Right lung (tissue), 5 donors: ENCODE measurements around the gene MAP3K5. TPM values are rescaled to one million over a fixed set of nuclear protein-coding genes. Genes with fewer than 3 reads are reported as not detected.
"Not testable (repeated sequence)": the region's sequence is repeated elsewhere in the genome, so short reads cannot be mapped to it uniquely, and the experiment has no call there.

Experiments
- DNase-seq, 2 donors: peaks; one replicate each; pipeline ENCODE4 v3.0.0-alpha.2; 2013
- polyA plus RNA-seq, 5 donors: library from polyadenylated mRNA; unstranded; fragments of 120-200 nt; gene quantifications; one replicate each; pipeline versions ENCODE4 v1.2.1 to v1.2.3, GENCODE V29; 2013; ENCODE audit warnings: inconsistent platforms in 1 of 5, low replicate concordance in 1 of 5; ENCODE audit not compliant: insufficient read length in 5 of 5, insufficient read depth in 1 of 5

MAP3K5 gene
- polyA plus RNA-seq, 5 donors, result 6.0 to 7.4 (median 7.0) TPM

DNA sequence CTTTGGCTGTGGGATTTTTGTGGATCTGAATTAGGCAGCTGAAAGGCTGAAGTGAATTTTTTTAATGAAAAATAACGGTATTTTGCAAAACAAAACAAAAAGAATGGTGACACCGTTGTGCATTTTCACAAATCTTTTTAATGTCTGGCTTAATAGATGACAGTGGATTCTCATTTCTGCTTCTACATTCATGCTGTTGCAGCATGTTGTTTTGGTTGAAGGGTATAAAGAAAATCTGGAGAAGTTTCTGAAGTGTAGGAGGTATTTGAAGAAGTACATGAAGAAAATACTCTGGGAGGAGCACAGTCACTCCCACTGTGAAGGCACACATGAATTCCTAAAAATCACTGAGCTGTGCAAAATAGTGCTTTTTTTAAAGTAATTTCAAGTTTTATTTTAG, 3.1 kb upstream of the MAP3K5 start:
- DNase-seq, result no peak

DNA sequence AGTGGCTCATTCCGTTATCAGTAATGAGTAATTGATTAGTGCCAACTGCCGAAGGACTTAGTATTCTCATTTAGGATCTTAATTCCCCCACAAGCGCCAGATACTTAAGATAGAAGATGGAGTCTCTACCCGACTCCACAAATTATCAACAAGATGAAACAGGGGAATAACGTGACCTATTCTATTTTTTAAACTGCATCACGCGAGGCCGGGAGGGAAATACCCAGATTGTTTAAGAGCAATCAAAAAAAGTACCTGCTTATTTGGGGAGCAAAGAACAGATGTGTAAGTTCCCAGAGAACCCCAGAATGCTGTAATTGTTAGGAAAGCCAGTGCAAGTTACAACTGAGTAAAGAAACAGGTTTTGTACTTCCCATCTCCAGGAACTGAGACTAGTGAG, 1.1 kb upstream of the MAP3K5 start:
- no peak for DNase-seq

GRCh38 chr6:136792095-136792409, 225 bp downstream of the MAP3K5 start:
- DNase-seq, result no peak

GRCh38 chr6:136791296-136792094, 782 bp downstream of the MAP3K5 start:
- DNase-seq, result peak; percentile 40 to 45

DNA sequence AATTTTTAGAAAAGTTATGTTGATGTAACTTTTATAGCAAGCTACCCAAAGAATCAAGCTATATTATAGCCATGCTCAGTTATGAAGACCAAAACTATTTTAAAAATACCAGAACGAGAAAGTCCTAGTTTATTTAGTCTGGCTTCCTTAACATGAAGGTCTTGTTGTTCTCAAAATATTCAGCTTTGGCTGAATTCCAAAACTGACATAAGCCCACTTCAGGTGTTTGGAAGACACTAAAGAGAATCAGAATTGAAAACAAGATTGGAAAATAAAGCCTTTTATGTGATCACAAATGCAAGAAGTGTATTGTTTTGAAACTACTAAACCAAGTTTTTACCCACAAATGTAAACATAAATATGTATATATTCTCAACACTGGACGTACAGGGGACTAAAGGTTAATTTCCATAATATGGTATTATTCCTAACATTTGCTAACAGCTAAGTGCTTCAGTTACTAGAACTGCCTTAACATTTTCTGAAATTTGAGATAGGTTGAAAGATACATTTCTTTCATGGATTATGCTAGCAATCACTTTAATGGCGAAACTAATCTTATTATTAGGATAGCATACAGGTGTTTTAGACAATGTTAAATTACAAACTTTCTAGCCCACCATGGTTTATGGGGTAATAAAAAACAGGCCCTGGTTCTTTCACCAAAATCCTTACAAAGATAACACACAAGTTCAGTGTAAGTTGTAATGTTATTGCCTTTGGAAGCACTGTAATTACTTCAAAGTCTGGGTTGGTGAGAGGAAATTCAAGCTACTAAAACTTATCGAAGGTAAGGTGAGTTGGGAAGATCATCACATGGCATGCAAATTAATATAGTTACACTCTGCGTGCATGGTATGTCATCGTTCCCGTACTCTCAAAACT, 1.6 kb downstream of the MAP3K5 start:
- no peak for DNase-seq

DNA sequence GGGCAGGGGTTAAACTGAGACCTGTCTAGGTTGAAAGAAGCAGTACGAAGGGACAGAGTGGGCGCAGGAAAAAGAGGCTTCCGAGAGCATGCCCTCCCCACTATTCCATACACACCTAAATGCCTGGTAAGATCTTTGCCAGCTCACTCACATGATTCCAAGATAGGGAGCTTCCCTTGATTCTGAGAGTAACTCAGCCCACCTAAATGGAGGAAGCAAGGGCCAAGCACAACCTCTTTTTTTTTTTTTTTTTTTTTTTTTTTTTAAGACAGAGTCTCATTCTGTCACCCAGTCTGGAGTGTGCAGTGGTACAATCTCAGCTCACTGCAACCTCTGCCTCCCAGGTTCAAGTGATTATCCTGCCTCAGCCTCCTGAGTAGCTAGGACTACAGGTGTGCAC, 2.8 kb downstream of the MAP3K5 start:
- not testable (repeated sequence) for DNase-seq

DNA sequence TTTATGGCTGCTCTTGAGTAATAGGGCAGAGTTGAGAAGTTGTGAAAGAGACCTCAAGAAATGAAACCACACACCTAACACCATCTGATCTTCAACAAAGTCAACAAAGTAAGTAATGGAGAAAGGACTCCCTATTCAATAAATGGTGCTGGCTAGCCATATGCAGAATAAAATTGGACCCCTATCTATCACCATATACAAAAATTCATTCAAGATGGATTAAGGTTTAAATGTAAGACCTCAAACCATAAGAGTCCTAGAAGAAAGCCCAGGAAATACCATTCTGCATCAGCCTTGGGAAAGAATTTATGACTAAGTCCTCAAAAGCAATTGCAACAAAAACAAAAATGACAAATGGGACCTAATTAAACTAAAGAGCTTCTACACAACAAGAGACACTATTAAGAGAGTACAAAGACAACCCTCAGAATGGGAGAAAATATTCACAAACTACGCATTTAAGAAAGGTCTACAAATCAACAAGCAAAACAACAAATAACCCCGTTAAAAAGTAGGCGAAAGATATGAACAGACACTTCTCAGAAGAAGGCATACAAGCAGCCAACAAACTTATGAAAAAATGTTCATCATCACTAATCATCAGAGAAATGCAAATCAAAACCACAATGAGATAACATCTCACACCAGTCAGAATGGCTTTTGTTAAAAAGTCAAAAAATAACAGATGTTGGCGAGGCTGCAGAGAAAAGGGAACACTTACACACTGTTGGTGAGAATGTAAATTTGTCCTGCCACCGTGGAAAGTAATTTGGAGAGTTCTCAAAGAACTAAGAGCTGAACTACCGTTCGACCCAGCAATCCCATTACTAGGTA, 4.0 kb downstream of the MAP3K5 start:
- DNase-seq, result no peak

- no peak for DNase-seq
Measured at GRCh38 chr6:136787726-136788068, 4.6 kb downstream of the MAP3K5 start.

DNA sequence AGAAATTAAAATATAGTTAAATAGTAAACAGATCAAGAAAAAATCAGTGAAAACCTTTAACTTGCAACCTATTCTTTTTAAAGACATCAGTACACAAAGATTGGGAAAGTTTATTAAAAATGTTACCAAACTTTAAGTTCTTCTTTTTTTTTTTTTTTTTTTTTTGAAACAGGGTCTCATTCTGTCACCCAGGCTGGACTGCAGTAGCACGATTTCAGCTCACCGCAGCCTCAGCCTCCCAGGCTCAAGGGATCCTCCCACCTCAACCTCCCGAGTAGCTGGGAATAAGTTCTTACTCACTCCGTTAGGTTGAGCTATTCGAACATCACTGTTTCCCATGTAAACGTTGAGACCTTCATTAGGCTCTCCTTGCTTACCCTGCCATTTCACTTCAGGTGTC, 5.6 kb downstream of the MAP3K5 start:
- no peak for DNase-seq

- DNase-seq, result no peak
Measured at GRCh38 chr6:136784910-136785746, 7.1 kb downstream of the MAP3K5 start.

DNA sequence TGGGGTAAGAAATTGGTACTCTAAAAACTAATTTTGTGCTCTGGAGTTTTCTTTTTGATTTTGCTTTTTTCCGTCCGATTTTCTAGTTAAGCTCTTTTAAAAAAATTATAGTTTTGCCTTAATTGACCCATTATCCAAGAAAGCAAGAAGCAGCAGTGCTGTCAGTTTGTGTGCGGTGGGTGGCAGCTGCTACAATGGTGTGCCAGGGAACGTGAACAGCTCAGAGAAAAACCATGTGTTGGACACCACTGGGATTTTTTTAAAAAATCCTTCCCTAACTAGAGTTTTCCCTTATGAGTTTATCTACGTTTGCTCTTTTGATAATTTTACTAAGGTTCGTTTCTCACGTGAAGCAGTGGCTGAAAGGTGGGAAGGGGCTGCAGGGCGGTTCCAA, 8.0 kb downstream of the MAP3K5 start:
- no peak for DNase-seq

DNA sequence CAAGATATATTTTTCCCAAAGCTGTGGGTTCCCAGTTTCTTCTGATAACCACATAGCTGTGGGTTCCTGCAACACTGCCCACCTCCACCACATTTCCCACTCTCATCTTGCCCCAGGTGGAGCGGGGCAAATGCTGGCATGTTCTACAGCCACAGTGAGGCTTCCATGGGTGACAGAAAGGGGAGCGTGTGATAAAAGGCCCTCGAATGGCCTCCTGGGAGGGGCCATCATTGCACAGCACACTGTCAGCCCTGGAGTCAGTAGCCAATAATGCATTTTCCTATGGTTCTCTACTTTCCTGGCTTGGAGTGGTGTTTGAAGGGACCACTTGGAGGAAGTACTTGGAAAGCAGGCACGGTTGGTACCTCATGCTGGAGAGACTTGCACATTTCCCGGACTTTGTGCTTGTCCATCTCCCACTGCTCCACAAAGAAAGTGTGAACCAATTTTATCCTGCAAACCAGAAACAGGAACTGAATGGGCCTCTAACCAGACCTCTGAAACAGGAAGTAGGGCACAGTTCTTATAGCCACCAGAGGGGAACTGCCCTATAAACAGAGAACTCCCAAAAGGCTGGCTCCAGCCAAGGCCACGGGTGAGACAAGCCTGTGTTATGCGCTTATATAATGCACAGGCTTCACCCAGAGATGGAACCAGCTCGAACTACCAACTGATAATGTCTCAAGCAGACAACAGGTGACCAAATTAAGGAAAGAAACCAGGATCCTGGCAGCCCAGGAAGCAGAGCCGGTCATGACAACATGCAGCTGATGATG, 8.6 kb downstream of the MAP3K5 start:
- no peak for DNase-seq

GRCh38 chr6:136783021-136783420, 9.3 kb downstream of the MAP3K5 start:
- DNase-seq, result no peak

- no peak for DNase-seq
Measured at GRCh38 chr6:136782021-136782770, 10.1 kb downstream of the MAP3K5 start.

GRCh38 chr6:136780972-136781371, 11.3 kb downstream of the MAP3K5 start:
- DNase-seq, result no peak

- DNase-seq, result no peak
Measured at GRCh38 chr6:136779682-136780081, 12.6 kb downstream of the MAP3K5 start.

- DNase-seq, result no peak
Measured at GRCh38 chr6:136777651-136778050, 14.6 kb downstream of the MAP3K5 start.

DNA sequence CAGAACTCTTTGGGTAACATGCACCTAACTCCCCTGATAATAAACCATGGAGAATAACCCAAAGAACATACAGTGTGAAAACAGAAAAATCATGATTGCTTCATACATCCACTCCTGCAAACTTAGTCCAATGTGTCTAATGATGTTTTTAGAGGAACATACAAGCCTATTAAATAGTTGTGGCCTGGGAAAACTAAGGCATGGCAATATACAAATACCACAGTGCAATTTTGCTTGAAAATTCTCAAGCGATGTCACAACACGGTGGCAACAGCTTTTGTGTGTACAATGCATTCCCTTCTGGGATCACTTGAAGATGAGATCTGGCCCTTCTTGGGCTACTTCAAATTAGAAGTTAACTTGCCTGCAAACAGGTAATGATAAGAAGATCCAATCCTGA, 16.7 kb downstream of the MAP3K5 start:
- DNase-seq, result no peak

GRCh38 chr6:136775081-136775480, 17.2 kb downstream of the MAP3K5 start:
- no peak for DNase-seq
